Heart right ventricle (tissue), 16 donors: Measurements from ENCODE around the gene EXD2. TPM values are rescaled to one million over a fixed set of nuclear protein-coding genes. Genes with fewer than 3 reads are reported as not detected.
"Not testable (repeated sequence)": the region's sequence is repeated elsewhere in the genome, so short reads cannot be mapped to it uniquely, and the experiment has no call there.

Experiments
- ATAC-seq, 8 donors: fragments of 200-7000 bp; cut with Tn5 transposase; one replicate each; pipeline ENCODE4 v1.9.1; 2020; ENCODE audit warnings: mild to moderate bottlenecking in 8 of 8, moderate library complexity in 8 of 8, moderate number of reproducible peaks in 1 of 8
- DNase-seq, 2 donors: peaks; one replicate each; pipeline ENCODE4 v3.0.0-alpha.2; 2020
- H3K27ac ChIP-seq, 10 donors: fragments of 200-600 bp; sonication (generic) in 2 of 10; one replicate each; pipeline versions ENCODE4 v1.5.0 to v1.8.0; 2020 to 2022; ENCODE audit warnings: mild to moderate bottlenecking in 3 of 10
- H3K27me3 ChIP-seq, 7 donors: fragments of 200-600 bp; one replicate each; pipeline ENCODE4 v1.8.0; 2021 to 2022; ENCODE audit warnings: mild to moderate bottlenecking in 2 of 7
- H3K36me3 ChIP-seq, 9 donors: fragments of 200-600 bp; sonication (generic) in 1 of 9; one replicate each; pipeline versions ENCODE4 v1.5.0 to v1.8.0; 2020 to 2022; ENCODE audit warnings: mild to moderate bottlenecking in 2 of 9
- H3K4me1 ChIP-seq, 9 donors: fragments of 200-600 bp; sonication (generic) in 1 of 9; one replicate each; pipeline versions ENCODE4 v1.5.0 to v1.8.0; 2020 to 2022; ENCODE audit warnings: mild to moderate bottlenecking in 4 of 9
- H3K4me3 ChIP-seq, 10 donors: fragments of 200-600 bp; sonication (generic) in 2 of 10; one replicate each; pipeline versions ENCODE4 v1.5.0 to v1.8.0; 2020 to 2022; ENCODE audit warnings: mild to moderate bottlenecking in 7 of 10, moderate library complexity in 2 of 10
- H3K9me3 ChIP-seq, 11 donors: fragments of 200-600 bp in 10 of 11; sonication (generic) in 2 of 11; one replicate each; pipeline versions ENCODE4 v1.5.0 to v1.8.0; 2013 to 2022; ENCODE audit warnings: mild to moderate bottlenecking in 2 of 11, control low read depth in 1 of 11, moderate library complexity in 1 of 11
- CTCF ChIP-seq, 9 donors: fragments of 200-600 bp; sonication (generic) in 2 of 9; IDR thresholded peaks; one replicate each; pipeline versions ENCODE4 v1.5.0 to v1.8.0; 2021 to 2022; ENCODE audit warnings: antibody characterized with exemption in 9 of 9, mild to moderate bottlenecking in 5 of 9, moderate library complexity in 1 of 9
- WGBS, 2 donors: extraction: QIAGEN DNeasy Blood & Tissue Kit; methylation state at CpG; one replicate each; pipeline ENCODE4 v1.1.7; 2013; ENCODE audit warnings: inconsistent platforms in 1 of 2; 5-methylcytosine and 5-hydroxymethylcytosine counted together
- intact Hi-C, 10 donors: fragments of 100-400 bp; cut with DNase I; formaldehyde crosslinking; loops; one replicate each; pipeline versions ENCODE4 v1.11.1 to v1.14.2; 2022
- polyA plus RNA-seq, 2 donors: library from polyadenylated mRNA; stranded (reverse); fragments of 200-250 nt; gene quantifications; one replicate each; pipeline ENCODE4 v1.2.3, GENCODE V29; 2013
- total RNA-seq, 10 donors: library from RNA; stranded (reverse); fragmentation: NEBNext Ultra II Directional in 3 of 10; extraction: Animal tissue kit (Norgen Biotek cat#: 25700) in 3 of 10; gene quantifications; one replicate each; pipeline versions ENCODE4 v1.2.1 to v1.2.4, GENCODE V29; 2021 to 2023
- donor health status: Arrhythmogenic right ventricular cardiomyopathy.
- donor health status: ischemic (EF 13 %, LVEDD 7.1; RV severe dilation, severe dysfunction).
- donor health status: healthy with polysubstance abuse.
- donor health status: DM: no; HTN: yes; CAD: no.
- donor health status: DM: no; HTN: no; CAD: no.
- donor health status: ischemic (EF 25% LVEDD 6.9; RV normal size, moderate dysfunction).
- donor health status: ischemic (EF 25% LVEDD 5.7; RV mildly dilated, moderate dysfunction).
- donor health status: healthy.
- donor health status: DM: yes; HTN: yes; CAD: no.
- donor health status: Ischemic cardiomyopathy.
- donor health status: ischemic (EF 35%, LVEDD 5.7; RV mildly dilated, moderate dysfunction).
- donor health status: nonischemic (EF 11% LVEDD 7.7; RV severe dilation, severe dysfunction).
- donor health status: DM: yes; HTN: yes; CAD: no.
- donor health status: PGD.
- donor health status: ischemic (EF 29% LVEDD 5.4; RV normal size, mild dysfunction).
- donor health status: nonischemic (EF 23%, LVEDD 6.1; RV moderate dilation, normal function).

The EXD2 gene
- total and polyA plus RNA-seq, 12 donors = 9.8 to 22.4 (median 16.2) TPM

- no peak overlapping the region for H3K4me3 ChIP-seq
- no peaks in the 10 kb centered on the region for H3K36me3 ChIP-seq
- intact Hi-C loops = loop anchor here in 2 of 10 donors (2.0 kb wide), 1 partner anchor 28 kb away; the partner anchor contains the start of gene GALNT16 (in 2 of the 2)
- TF ChIP-seq CTCF (IDR thresholded peaks at IDR 0.05) = no peak
- H3K4me1 ChIP-seq = peaks cover 17 to 72% (median 50%) of the 10 kb centered on the region in 9 donors
- no peaks in the 10 kb centered on the region for H3K27me3 ChIP-seq
- H3K27ac ChIP-seq = peak overlapping the region in 9 of 10 donors; percentile 14 to 77 (median 68)
- H3K9me3 ChIP-seq = no peaks in the 10 kb centered on the region
- ATAC-seq (no peak), DNase-seq (no peak)
- WGBS, 2 donors = 95 to 96% methylated on average over 9 of the region's 9 CpGs
These were observed 97.8 kb downstream of the EXD2 start for GRCh38 chr14:69288956-69289705.

DNA sequence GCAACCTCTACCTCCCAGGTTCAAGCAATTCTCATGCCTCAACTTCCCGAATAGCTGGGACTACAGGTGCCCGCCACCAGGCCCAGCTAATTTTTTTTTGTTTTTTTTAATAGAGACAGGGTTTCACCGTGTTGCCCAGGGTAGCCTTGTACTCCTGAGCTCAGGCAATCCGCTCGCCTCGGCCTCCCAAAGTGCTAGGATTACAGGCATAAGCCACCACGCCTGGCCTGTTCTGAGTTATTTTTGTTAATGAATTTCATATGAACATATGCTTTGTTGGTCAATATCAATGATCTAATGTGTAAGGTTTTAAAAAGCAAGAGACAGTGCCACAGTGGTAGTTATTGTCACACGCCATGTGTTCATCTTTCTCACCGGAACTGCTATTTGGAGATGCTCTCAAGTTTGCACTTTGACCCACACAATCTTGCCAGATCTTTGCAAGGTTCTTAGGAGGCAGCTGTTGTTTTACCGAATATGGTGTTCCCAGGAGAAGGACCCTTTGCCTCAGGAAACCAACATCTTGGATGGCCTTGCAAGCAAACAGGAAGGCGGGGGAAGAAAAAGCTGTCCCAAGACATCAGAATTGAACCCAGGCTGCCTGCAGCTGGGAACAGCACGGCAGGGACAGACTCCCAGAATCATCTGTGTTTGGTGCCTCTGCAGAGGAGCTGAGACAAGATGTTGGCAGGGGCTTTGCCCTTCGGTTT, 98.7 kb downstream of the EXD2 start:
- TF ChIP-seq CTCF (IDR thresholded peaks at IDR 0.05) = no peak
- no peaks in the 10 kb centered on the region for H3K36me3 ChIP-seq
- WGBS, 2 donors = 63 to 68% methylated on average over 13 of the region's 13 CpGs
- peak in 7 of 8 donors; percentile 20 to 63 (median 47) for ATAC-seq
- H3K27me3 ChIP-seq = no peaks in the 10 kb centered on the region
- H3K4me3 ChIP-seq = no peak overlapping the region
- DNase-seq = peak in 1 of 2 donors; percentile 60
- H3K27ac ChIP-seq = peak overlapping the region in 9 of 10 donors; percentile 14 to 77 (median 68)
- H3K4me1 ChIP-seq = peaks cover 17 to 66% (median 46%) of the 10 kb centered on the region in 9 donors
- intact Hi-C loops = loop anchor here in 2 of 10 donors (2.0 kb wide), 1 partner anchor 29 kb away; the partner anchor contains the start of gene GALNT16 (in 2 of the 2)
- no peaks in the 10 kb centered on the region for H3K9me3 ChIP-seq

- H3K4me1 ChIP-seq = peaks cover 17 to 66% (median 46%) of the 10 kb centered on the region in 9 donors
- peak overlapping the region in 8 of 10 donors; percentile 35 to 77 (median 70) for H3K27ac ChIP-seq
- ATAC-seq, H3K4me3 ChIP-seq, DNase-seq, intact Hi-C loops, H3K9me3 ChIP-seq, H3K27me3 ChIP-seq, H3K36me3 ChIP-seq: not testable (repeated sequence)
- WGBS, 2 donors = 93% methylated on average over 7 of the region's 7 CpGs
These were observed 99.6 kb downstream of the EXD2 start for GRCh38 chr14:69290881-69291280.

- Histone ChIP-seq H3K9me3 (no peaks in the 10 kb centered on the region), H3K36me3 (no peaks in the 10 kb centered on the region), H3K4me1 (peaks cover 17 to 66% (median 46%) of the 10 kb centered on the region in 9 donors), H3K4me3 (no peak overlapping the region), H3K27ac (peak overlapping the region in 8 of 10 donors; percentile 35 to 77 (median 70)), H3K27me3 (no peaks in the 10 kb centered on the region)
- ATAC-seq (no peak), DNase-seq (no peak)
- 47 to 53% methylated on average over 5 of the region's 5 CpGs for WGBS, 2 donors
- intact Hi-C loops = no loop called here
- no peak for TF ChIP-seq CTCF (IDR thresholded peaks at IDR 0.05)
These were observed 100.1 kb downstream of the EXD2 start for GRCh38 chr14:69291396-69291795.
